HG02571 (cell line): Measurements from ENCODE around the gene OR51M1.
"Not testable (repeated sequence)": the region's sequence is repeated elsewhere in the genome, so short reads cannot be mapped to it uniquely, and the experiment has no call there.

Experiments used
- ATAC-seq: cut with Tn5 transposase; IDR thresholded peaks from one replicate; pipeline ENCODE4 v1.9.1; 2021; ENCODE audit warnings: mild to moderate bottlenecking, moderate library complexity; ENCODE audit not compliant: unreplicated experiment

OR51M1 gene

GRCh38 chr11:5383576-5383975 is at the start of gene OR51M1:
OR51M1 (plus strand) TSS chr11:5383812; CDS start chr11:5389399, 5,587 bp downstream.
- ATAC-seq = no peak

GRCh38 chr11:5335170-5335569 is 48.4 kb upstream of the OR51M1 start:
- no peak for ATAC-seq

- no peak for ATAC-seq
These were observed 47.3 kb upstream of the OR51M1 start for GRCh38 chr11:5336331-5336730.

- not testable (repeated sequence) for ATAC-seq
These were observed 46.4 kb upstream of the OR51M1 start for GRCh38 chr11:5337253-5337652.

GRCh38 chr11:5339771-5340322 is 43.8 kb upstream of the OR51M1 start:
- ATAC-seq = peak; percentile 40

- peak; percentile 44 for ATAC-seq
These were observed 39.9 kb upstream of the OR51M1 start, which contains the start of gene OR51B5 for GRCh38 chr11:5343474-5344335. OR51B5 (minus strand) TSS chr11:5343524; CDS start chr11:5343524, 0 bp downstream.

- no peak for ATAC-seq
These were observed 37.8 kb upstream of the OR51M1 start for GRCh38 chr11:5345831-5346230.

- ATAC-seq = no peak
These were observed 34.9 kb upstream of the OR51M1 start for GRCh38 chr11:5348551-5349194.

GRCh38 chr11:5349550-5349949 is 34.1 kb upstream of the OR51M1 start:
- no peak for ATAC-seq

- ATAC-seq = no peak
These were observed 32.4 kb upstream of the OR51M1 start, which contains the start of gene OR51B6 for GRCh38 chr11:5351208-5351607. OR51B6 (plus strand) TSS chr11:5351508; CDS start chr11:5351508, 0 bp downstream.

- not testable (repeated sequence) for ATAC-seq
These were observed 27.6 kb upstream of the OR51M1 start for GRCh38 chr11:5356031-5356430.

- ATAC-seq = no peak
These were observed 21.5 kb upstream of the OR51M1 start for GRCh38 chr11:5362017-5362625.

GRCh38 chr11:5363679-5364078 is 19.9 kb upstream of the OR51M1 start:
- ATAC-seq = no peak

GRCh38 chr11:5364214-5364613 is 19.4 kb upstream of the OR51M1 start:
- ATAC-seq = no peak

GRCh38 chr11:5366365-5366764 is 17.2 kb upstream of the OR51M1 start:
- ATAC-seq = not testable (repeated sequence)

GRCh38 chr11:5366856-5367255 is 16.8 kb upstream of the OR51M1 start:
- ATAC-seq = no peak

- no peak for ATAC-seq
These were observed 16.1 kb upstream of the OR51M1 start for GRCh38 chr11:5367448-5368074.

- no peak for ATAC-seq
These were observed 15.0 kb upstream of the OR51M1 start for GRCh38 chr11:5368502-5369043.

- ATAC-seq = no peak
These were observed 13.8 kb upstream of the OR51M1 start for GRCh38 chr11:5369789-5370188.

- ATAC-seq = peak; percentile 98
These were observed 2.8 kb upstream of the OR51M1 start for GRCh38 chr11:5380740-5381342.
